Left lung (tissue), 10 donors: ENCODE results near the gene ABHD17C. TPM values are rescaled to one million over a fixed set of nuclear protein-coding genes. Genes with fewer than 3 reads are reported as not detected.

Experiments used
- ATAC-seq: fragments of 200-7000 bp; cut with Tn5 transposase; one replicate; pipeline ENCODE4 v1.9.1; 2020; ENCODE audit warnings: moderate library complexity
- DNase-seq, 4 donors: peaks; one replicate each; pipeline ENCODE4 v3.0.0-alpha.2; 2013 to 2020
- H3K27ac ChIP-seq, 2 donors: fragments of 200-600 bp; sonication (generic) in 1 of 2; one replicate each; pipeline versions ENCODE4 v1.5.0 to v1.8.0; 2020 to 2021
- H3K27me3 ChIP-seq, 2 donors: fragments of 200-600 bp; sonication (generic) in 1 of 2; one replicate each; pipeline versions ENCODE4 v1.5.0 to v1.8.0; 2020 to 2021
- H3K36me3 ChIP-seq, 2 donors: fragments of 200-600 bp; sonication (generic) in 1 of 2; one replicate each; pipeline versions ENCODE4 v1.5.0 to v1.8.0; 2020 to 2021
- H3K4me1 ChIP-seq, 2 donors: fragments of 200-600 bp; one replicate each; pipeline ENCODE4 v1.8.0; 2021
- H3K4me3 ChIP-seq, 2 donors: fragments of 200-600 bp; sonication (generic) in 1 of 2; one replicate each; pipeline versions ENCODE4 v1.5.0 to v1.8.0; 2020 to 2021; ENCODE audit warnings: mild to moderate bottlenecking in 1 of 2
- H3K9me3 ChIP-seq, 2 donors: fragments of 200-600 bp; sonication (generic) in 1 of 2; one replicate each; pipeline versions ENCODE4 v1.5.0 to v1.8.0; 2020 to 2021
- CTCF ChIP-seq, 2 donors: fragments of 200-600 bp; sonication (generic) in 1 of 2; IDR thresholded peaks; one replicate each; pipeline versions ENCODE4 v1.5.0 to v1.8.0; 2021; ENCODE audit warnings: antibody characterized with exemption in 2 of 2
- intact Hi-C, 2 donors: fragments of 100-400 bp; cut with DNase I; formaldehyde crosslinking; loops; one replicate each; pipeline versions ENCODE4 v1.11.2 to v1.14.2; 2022
- polyA plus RNA-seq, 6 donors: library from polyadenylated mRNA; unstranded; fragments of 120-200 nt; gene quantifications; one replicate each; pipeline ENCODE4 v1.2.1, GENCODE V29; 2013; ENCODE audit not compliant: insufficient read length in 6 of 6
- total RNA-seq, 2 donors: library from RNA; stranded (reverse); fragmentation: NEBNext Ultra II Directional; extraction: Animal tissue kit (Norgen Biotek cat#: 25700); gene quantifications; one replicate each; pipeline ENCODE4 v1.2.1, GENCODE V29; 2021
- donor health status: DM: no; HTN: yes; CAD: no.
- donor health status: DM: no; HTN: no; CAD: no.

The ABHD17C gene
- total and polyA plus RNA-seq, 8 donors: 23.7 to 34.3 (median 27.8) TPM

GRCh38 chr15:80727196-80727595, 32.1 kb downstream of the ABHD17C start:
- Histone ChIP-seq H3K36me3 (no peaks in the 10 kb centered on the region), H3K4me1 (peaks cover 0 to 6% of the 10 kb centered on the region in 2 donors), H3K27ac (no peak overlapping the region), H3K4me3 (no peak overlapping the region), H3K9me3 (no peaks in the 10 kb centered on the region), H3K27me3 (no peaks in the 10 kb centered on the region)
- ATAC-seq (peak; percentile 75), DNase-seq (no peak)
- no peak for TF ChIP-seq CTCF (IDR thresholded peaks at IDR 0.05)
- intact Hi-C loops: no loop called here

DNA sequence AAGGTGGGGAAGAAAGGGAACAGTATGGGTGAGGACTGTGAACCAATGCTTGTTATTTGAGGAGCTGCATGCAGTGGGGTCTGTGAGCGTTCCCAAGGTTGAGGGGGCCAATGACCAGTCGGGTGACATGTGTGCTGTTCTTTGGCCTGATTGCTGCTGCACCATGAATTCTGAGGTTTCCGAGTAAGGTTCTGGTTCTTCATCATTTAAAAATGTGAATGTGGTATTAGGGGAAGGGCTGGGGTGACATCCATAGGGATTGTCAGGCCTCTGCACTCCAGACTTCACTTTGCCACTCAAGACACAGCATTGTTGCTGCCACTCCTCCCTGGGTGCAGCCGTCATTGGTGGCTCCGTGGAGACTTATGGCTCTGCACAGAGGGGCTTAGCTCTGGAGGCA, 32.5 kb downstream of the ABHD17C start:
- Histone ChIP-seq H3K27ac (no peak overlapping the region), H3K4me3 (no peak overlapping the region), H3K9me3 (no peaks in the 10 kb centered on the region), H3K36me3 (no peaks in the 10 kb centered on the region), H3K4me1 (peaks cover 0 to 10% of the 10 kb centered on the region in 2 donors), H3K27me3 (no peaks in the 10 kb centered on the region)
- intact Hi-C loops: no loop called here
- peak; percentile 10 for ATAC-seq
- no peak for TF ChIP-seq CTCF (IDR thresholded peaks at IDR 0.05)
- no peak for DNase-seq

GRCh38 chr15:80730387-80730786, 35.3 kb downstream of the ABHD17C start:
- no peak for ATAC-seq
- Histone ChIP-seq H3K36me3 (no peaks in the 10 kb centered on the region), H3K27me3 (no peaks in the 10 kb centered on the region), H3K27ac (no peak overlapping the region), H3K4me1 (peaks cover 0 to 18% of the 10 kb centered on the region in 2 donors), H3K4me3 (no peak overlapping the region), H3K9me3 (no peaks in the 10 kb centered on the region)
- intact Hi-C loops: no loop called here
- TF ChIP-seq CTCF (IDR thresholded peaks at IDR 0.05): no peak
- DNase-seq: no peak

DNA sequence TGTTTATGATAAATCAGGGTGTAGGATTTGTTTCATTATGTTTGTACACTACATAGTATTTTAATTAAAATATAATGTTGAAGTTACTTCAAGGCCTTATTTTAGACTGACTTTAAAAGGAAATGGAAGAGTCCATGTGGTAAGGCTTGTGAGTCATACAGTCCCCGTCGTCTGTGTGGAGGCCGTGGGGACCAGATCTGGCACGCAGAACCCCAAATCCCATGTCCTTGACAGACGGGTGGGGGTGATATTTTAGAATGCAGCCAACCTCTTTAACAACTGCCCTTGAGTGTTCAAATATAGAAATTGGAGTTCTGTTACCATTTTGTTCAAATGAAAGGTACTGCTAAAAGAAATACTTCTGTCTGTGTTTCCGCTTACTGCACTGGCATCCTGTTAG, 35.8 kb downstream of the ABHD17C start:
- H3K4me3 ChIP-seq: no peak overlapping the region
- no peak overlapping the region for H3K27ac ChIP-seq
- ATAC-seq (no peak), DNase-seq (no peak)
- TF ChIP-seq CTCF (IDR thresholded peaks at IDR 0.05): no peak
- no peaks in the 10 kb centered on the region for H3K36me3 ChIP-seq
- intact Hi-C loops: no loop called here
- no peaks in the 10 kb centered on the region for H3K9me3 ChIP-seq
- no peaks in the 10 kb centered on the region for H3K27me3 ChIP-seq
- H3K4me1 ChIP-seq: peaks cover 0 to 18% of the 10 kb centered on the region in 2 donors

- Histone ChIP-seq H3K27ac (no peak overlapping the region), H3K36me3 (no peaks in the 10 kb centered on the region), H3K9me3 (no peaks in the 10 kb centered on the region), H3K27me3 (no peaks in the 10 kb centered on the region), H3K4me1 (peaks cover 0 to 18% of the 10 kb centered on the region in 2 donors), H3K4me3 (no peak overlapping the region)
- DNase-seq: no peak
- intact Hi-C loops: no loop called here
- no peak for ATAC-seq
- no peak for TF ChIP-seq CTCF (IDR thresholded peaks at IDR 0.05)
These were observed 37.1 kb downstream of the ABHD17C start for GRCh38 chr15:80732167-80732566.
